Measurements from ENCODE around the gene SLC2A6.
"Not testable (repeated sequence)": the region's sequence is repeated elsewhere in the genome, so short reads cannot be mapped to it uniquely, and the experiment has no call there.

The SLC2A6 gene

GRCh38 chr9:133460405-133461175 is 18.3 kb downstream of the SLC2A6 start:
- DNase-seq (ENCODE audit: low spot score), result no peak

GRCh38 chr9:133459476-133460404 is 19.2 kb downstream of the SLC2A6 start, which contains the start of gene CACFD1:
Gene CACFD1, plus strand, starts transcription at chr9:133459978. Its CDS starts 89 bp downstream, at chr9:133460067.
- peak; percentile 97 for DNase-seq (ENCODE audit: low spot score)

- no peak for DNase-seq (ENCODE audit: low spot score)
These were observed 20.1 kb downstream of the SLC2A6 start for GRCh38 chr9:133458643-133459312.

- no peak for DNase-seq (ENCODE audit: low spot score)
These were observed 21.2 kb downstream of the SLC2A6 start for GRCh38 chr9:133457748-133458147.

GRCh38 chr9:133457233-133457632 is 21.7 kb downstream of the SLC2A6 start:
- no peak for DNase-seq (ENCODE audit: low spot score)

GRCh38 chr9:133456409-133456808 is 22.5 kb downstream of the SLC2A6 start:
- no peak for DNase-seq (ENCODE audit: low spot score)

GRCh38 chr9:133455936-133456335 is 23.0 kb downstream of the SLC2A6 start:
- no peak for DNase-seq (ENCODE audit: low spot score)

- DNase-seq (ENCODE audit: low spot score), result no peak
These were observed 23.8 kb downstream of the SLC2A6 start for GRCh38 chr9:133454943-133455673.

GRCh38 chr9:133454325-133454724 is 24.6 kb downstream of the SLC2A6 start:
- DNase-seq (ENCODE audit: low spot score), result no peak

GRCh38 chr9:133453651-133454050 is 25.2 kb downstream of the SLC2A6 start:
- no peak for DNase-seq (ENCODE audit: low spot score)

GRCh38 chr9:133452562-133452961 is 26.3 kb downstream of the SLC2A6 start:
- no peak for DNase-seq (ENCODE audit: low spot score)

- not testable (repeated sequence) for DNase-seq (ENCODE audit: low spot score)
These were observed 27.0 kb downstream of the SLC2A6 start for GRCh38 chr9:133451865-133452264.

- DNase-seq (ENCODE audit: low spot score), result no peak
These were observed 29.1 kb downstream of the SLC2A6 start for GRCh38 chr9:133449760-133450159.

- no peak for DNase-seq (ENCODE audit: low spot score)
These were observed 30.4 kb downstream of the SLC2A6 start for GRCh38 chr9:133448487-133448972.

GRCh38 chr9:133445293-133445969 is 33.5 kb downstream of the SLC2A6 start:
- DNase-seq (ENCODE audit: low spot score), result no peak

- DNase-seq (ENCODE audit: low spot score), result no peak
These were observed 34.9 kb downstream of the SLC2A6 start for GRCh38 chr9:133443982-133444381.

GRCh38 chr9:133443248-133443647 is 35.7 kb downstream of the SLC2A6 start:
- no peak for DNase-seq (ENCODE audit: low spot score)

GRCh38 chr9:133441571-133441970 is 37.3 kb downstream of the SLC2A6 start:
- no peak for DNase-seq (ENCODE audit: low spot score)

- DNase-seq (ENCODE audit: low spot score), result no peak
These were observed 38.0 kb downstream of the SLC2A6 start for GRCh38 chr9:133440874-133441273.

- no peak for DNase-seq (ENCODE audit: low spot score)
These were observed 39.6 kb downstream of the SLC2A6 start for GRCh38 chr9:133439337-133439736.

All from left forelimb (tissue), 1 donor.